ENCODE results near the gene PIGC. TPM values are rescaled to one million over a fixed set of nuclear protein-coding genes. Genes with fewer than 3 reads are reported as not detected.

The PIGC gene
- total and polyA plus RNA-seq, 8 donors: 1.2 to 27.9 (median 17.0) TPM

- no peaks in the 10 kb centered on the region for H3K9me3 ChIP-seq
- no peak overlapping the region for H3K4me3 ChIP-seq
- peak overlapping the region in 1 of 5 donors; percentile 42 for H3K27ac ChIP-seq
- peak in 1 of 2 donors; percentile 28 for DNase-seq
- H3K4me1 ChIP-seq: peaks cover 9 to 48% (median 30%) of the 10 kb centered on the region in 4 donors
- no peak for TF ChIP-seq POLR2A (IDR thresholded peaks at IDR 0.05)
- no peak for TF ChIP-seq POLR2AphosphoS5 (IDR thresholded peaks at IDR 0.05)
- TF ChIP-seq CTCF (IDR thresholded peaks at IDR 0.05): no peak
- no peak for TF ChIP-seq EP300 (IDR thresholded peaks at IDR 0.05)
- H3K36me3 ChIP-seq: no peaks in the 10 kb centered on the region
- WGBS, 5 donors: 45 to 73% (median 48%) methylated on average over 6 of the region's 6 CpGs
- intact Hi-C loops (cut with DNase I; ENCODE audit: low total_unique reads): loop anchor here (10.0 kb wide), 1 partner anchor 276 kb away; no protein-coding TSS in a partner anchor
- no peaks in the 10 kb centered on the region for H3K27me3 ChIP-seq
Observed at GRCh38 chr1:172448995-172449584, 5.2 kb upstream of the PIGC start.

- H3K27ac ChIP-seq: no peak overlapping the region
- TF ChIP-seq EP300 (IDR thresholded peaks at IDR 0.05): no peak
- no peak for TF ChIP-seq POLR2A (IDR thresholded peaks at IDR 0.05)
- no peak for TF ChIP-seq POLR2AphosphoS5 (IDR thresholded peaks at IDR 0.05)
- no peak for TF ChIP-seq CTCF (IDR thresholded peaks at IDR 0.05)
- no peak for DNase-seq
- 48 to 67% (median 57%) methylated on average over 2 of the region's 2 CpGs for whole genome bisulfite sequencing, 5 donors
- peaks cover 14 to 42% (median 32%) of the 10 kb centered on the region in 4 donors for H3K4me1 ChIP-seq
- H3K9me3 ChIP-seq: no peaks in the 10 kb centered on the region
- intact Hi-C loops (cut with DNase I; ENCODE audit: low total_unique reads): loop anchor here (10.0 kb wide), 1 partner anchor 277 kb away; no protein-coding TSS in a partner anchor
- H3K4me3 ChIP-seq: no peak overlapping the region
- no peaks in the 10 kb centered on the region for H3K27me3 ChIP-seq
- no peaks in the 10 kb centered on the region for H3K36me3 ChIP-seq
Observed at GRCh38 chr1:172447641-172448040, 3.8 kb upstream of the PIGC start.

- H3K9me3 ChIP-seq: no peaks in the 10 kb centered on the region
- peaks cover 19 to 52% (median 39%) of the 10 kb centered on the region in 4 donors for H3K4me1 ChIP-seq
- no peaks in the 10 kb centered on the region for H3K27me3 ChIP-seq
- 82 to 88% (median 84%) methylated on average over 3 of the region's 3 CpGs for WGBS, 5 donors
- no peak overlapping the region for H3K4me3 ChIP-seq
- no peak for DNase-seq
- no peak overlapping the region for H3K27ac ChIP-seq
- no peak for TF ChIP-seq CTCF (IDR thresholded peaks at IDR 0.05)
- TF ChIP-seq POLR2A (IDR thresholded peaks at IDR 0.05): no peak
- TF ChIP-seq POLR2AphosphoS5 (IDR thresholded peaks at IDR 0.05): no peak
- no peak for TF ChIP-seq EP300 (IDR thresholded peaks at IDR 0.05)
- intact Hi-C loops (cut with DNase I; ENCODE audit: low total_unique reads): loop anchor here (10.0 kb wide), 1 partner anchor 278 kb away; no protein-coding TSS in a partner anchor
- H3K36me3 ChIP-seq: peaks cover 0 to 6% (median 3%) of the 10 kb centered on the region in 4 donors
Observed at GRCh38 chr1:172446547-172446946, 2.7 kb upstream of the PIGC start.

- Histone ChIP-seq H3K9me3 (no peaks in the 10 kb centered on the region), H3K27me3 (no peaks in the 10 kb centered on the region), H3K4me3 (peak overlapping the region; percentile 66 to 90 (median 75)), H3K4me1 (peaks cover 10 to 34% (median 27%) of the 10 kb centered on the region in 4 donors), H3K36me3 (peaks cover 0 to 20% (median 3%) of the 10 kb centered on the region in 4 donors), H3K27ac (peak overlapping the region in 3 of 5 donors; percentile 77 to 87 (median 85))
- TF ChIP-seq EP300 (IDR thresholded peaks at IDR 0.05): no peak
- intact Hi-C loops (cut with DNase I; ENCODE audit: low total_unique reads): loop anchor here (10.0 kb wide), 1 partner anchor 282 kb away; no protein-coding TSS in a partner anchor
- DNase-seq: no peak
- 52 to 58% (median 56%) methylated on average over 3 of the region's 3 CpGs for WGBS, 5 donors
Observed at GRCh38 chr1:172442843-172443565, 865 bp downstream of the PIGC start.

Data from stomach (tissue), 9 donors.